Left ventricle myocardium superior (tissue), 1 donor: ENCODE data around the gene VSIG8. TPM values are rescaled to one million over a fixed set of nuclear protein-coding genes. Genes with fewer than 3 reads are reported as not detected.

Experiments
- ATAC-seq: fragments of 200-7000 bp; cut with Tn5 transposase; one replicate; pipeline ENCODE4 v1.9.1; 2020; ENCODE audit warnings: mild to moderate bottlenecking, moderate library complexity
- DNase-seq: peaks from one replicate; pipeline ENCODE4 v3.0.0-alpha.2; 2020
- intact Hi-C: fragments of 100-400 bp; cut with micrococcal nuclease; formaldehyde crosslinking; loops from one replicate; pipeline ENCODE4 v1.11.0; 2022
- total RNA-seq: library from RNA; stranded (reverse); fragmentation: NEBNext Ultra II Directional; extraction: Animal tissue kit (Norgen Biotek cat#: 25700); gene quantifications from one replicate; pipeline ENCODE4 v1.2.1, GENCODE V29; 2021
- donor health status: DM: no; HTN: yes; CAD: no; lungs with severe emphysema.

Gene VSIG8
- total RNA-seq, 1 donor from 2014 or later: not detected

DNA sequence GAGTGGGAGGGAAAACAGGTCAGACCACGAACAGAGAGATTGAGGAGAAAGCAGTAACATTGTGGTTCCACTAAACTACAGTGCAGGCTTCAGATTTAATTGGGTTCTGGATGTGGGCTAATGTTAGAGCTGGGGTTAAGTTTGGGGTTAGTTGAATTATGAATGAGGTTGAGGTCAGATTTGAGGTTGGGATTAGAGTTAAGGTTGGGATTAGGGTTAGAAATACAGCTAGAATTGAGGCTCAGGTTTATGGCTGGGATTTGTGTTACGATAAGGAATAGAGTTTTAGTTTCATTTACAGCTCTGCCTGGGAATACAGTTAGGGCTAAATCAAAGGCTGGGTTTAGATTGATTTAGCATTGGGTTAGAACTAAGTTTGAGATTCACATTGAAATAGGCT lies 1.8 kb upstream of the VSIG8 start:
- intact Hi-C loops: no loop called here
- DNase-seq (no peak), ATAC-seq (no peak)

DNA sequence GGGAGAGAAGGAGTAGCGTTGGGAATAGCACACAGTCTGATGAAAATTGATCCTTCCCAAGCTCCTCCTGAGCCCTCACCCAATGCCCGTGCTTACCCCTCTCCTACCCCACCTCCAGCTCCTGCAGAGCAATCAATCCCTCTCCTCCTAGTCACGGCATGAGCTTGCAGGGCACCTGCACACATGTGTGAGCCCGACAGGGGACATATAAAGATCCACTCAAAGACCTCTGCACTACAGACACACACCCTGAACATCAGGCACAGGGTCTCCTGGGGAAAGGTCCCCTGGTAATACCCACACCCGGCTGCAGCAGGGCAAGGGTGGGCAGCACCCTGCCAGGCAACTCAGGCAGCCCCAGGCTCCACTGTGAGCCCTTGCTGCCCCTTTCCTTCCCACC lies 426 bp downstream of the VSIG8 start:
- DNase-seq: no peak
- ATAC-seq: no peak
- intact Hi-C loops: no loop called here

DNA sequence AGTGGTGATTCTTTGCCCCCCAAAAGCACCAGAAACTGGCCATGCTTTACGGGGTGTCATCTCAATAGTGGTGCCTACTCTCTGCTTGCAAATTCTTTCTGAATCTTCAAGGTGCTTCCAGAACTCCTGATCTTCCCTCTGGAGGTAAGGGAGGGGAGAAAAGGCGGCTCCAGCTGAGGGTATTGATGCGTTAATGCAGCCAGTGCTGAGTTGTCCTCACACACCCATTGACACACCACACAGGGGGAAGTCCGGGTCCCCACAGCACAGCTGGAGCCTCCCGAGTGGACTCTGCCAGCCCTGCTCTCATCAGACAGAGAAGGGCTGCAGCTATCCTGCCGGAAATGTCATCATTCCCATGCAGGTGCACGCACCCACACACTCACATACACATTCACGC lies 1.2 kb downstream of the VSIG8 start:
- no peak for DNase-seq

DNA sequence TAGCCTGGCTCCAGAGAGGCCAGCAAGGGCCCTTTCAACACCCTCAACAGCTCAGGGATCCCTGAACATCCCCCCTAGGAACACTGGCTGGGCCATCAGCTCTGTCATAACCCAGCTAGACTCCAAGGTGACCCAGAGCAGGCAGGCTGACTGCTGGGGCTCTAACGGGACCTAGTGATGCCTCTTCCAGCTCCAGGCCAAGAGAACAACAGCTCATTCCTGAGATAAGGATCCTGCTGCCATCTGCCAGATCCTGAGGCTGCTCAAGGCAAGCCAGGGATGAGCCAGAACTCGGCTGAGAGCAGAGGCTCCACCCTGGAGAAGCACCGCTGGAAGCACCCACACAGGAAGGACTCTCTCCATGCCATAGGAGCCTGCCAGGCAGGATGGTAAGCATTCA lies 2.0 kb downstream of the VSIG8 start:
- DNase-seq (no peak), ATAC-seq (peak; percentile 31)
- intact Hi-C loops: no loop called here

More for the DNA sequence above, 1.2 kb downstream of the VSIG8 start:
- intact Hi-C loops: no loop called here
- no peak for ATAC-seq

DNA sequence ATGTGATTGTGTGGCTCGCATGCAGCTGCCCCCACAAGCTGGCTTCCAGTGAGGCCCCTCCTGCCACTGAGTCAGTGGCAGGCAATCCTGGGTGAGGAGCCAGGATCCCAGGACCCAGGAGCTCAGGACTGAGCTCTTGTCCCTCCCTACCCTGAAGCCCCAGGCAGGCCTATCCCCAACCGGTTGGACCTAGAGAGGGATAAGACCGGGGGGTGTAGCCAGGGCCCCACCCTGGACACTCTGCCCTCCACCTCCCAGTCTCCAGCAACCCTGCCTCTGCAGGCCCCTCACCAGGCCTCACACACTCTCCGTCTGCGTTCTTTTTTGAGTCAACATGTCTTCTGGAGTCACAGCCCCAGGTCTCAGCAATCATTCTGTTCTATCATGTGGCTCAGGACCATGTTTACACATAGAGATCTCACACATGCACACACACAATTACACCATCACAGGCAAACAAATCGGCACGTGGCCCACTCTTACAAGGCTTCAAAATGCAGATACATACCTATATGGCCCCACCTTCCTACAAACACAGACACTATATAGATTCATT lies 2.6 kb downstream of the VSIG8 start:
- DNase-seq (no peak), ATAC-seq (no peak)
- intact Hi-C loops: no loop called here

GRCh38 chr1:159857889-159858288 lies 4.6 kb downstream of the VSIG8 start:
- DNase-seq (no peak), ATAC-seq (no peak)
- intact Hi-C loops: no loop called here

DNA sequence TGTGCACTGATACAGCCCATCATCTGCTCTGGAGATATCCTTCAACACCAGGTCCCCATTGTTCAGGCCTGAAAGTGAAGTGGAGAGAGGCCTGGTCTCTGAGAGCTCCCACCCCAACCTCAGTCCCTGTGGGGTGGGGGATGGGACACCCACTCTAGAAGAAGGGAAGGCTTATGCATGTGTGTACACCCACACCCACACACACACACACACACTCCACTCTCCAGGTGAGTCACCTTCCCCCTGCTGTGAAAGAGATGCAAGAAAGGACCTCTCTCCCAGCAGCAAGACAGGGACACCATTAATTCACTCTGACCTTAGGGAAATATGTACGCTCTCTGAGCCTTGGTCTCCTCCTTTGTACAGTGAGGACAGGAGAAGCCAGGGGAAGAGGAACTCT lies 5.9 kb downstream of the VSIG8 start:
- intact Hi-C loops: no loop called here
- no peak for ATAC-seq
- DNase-seq: no peak

DNA sequence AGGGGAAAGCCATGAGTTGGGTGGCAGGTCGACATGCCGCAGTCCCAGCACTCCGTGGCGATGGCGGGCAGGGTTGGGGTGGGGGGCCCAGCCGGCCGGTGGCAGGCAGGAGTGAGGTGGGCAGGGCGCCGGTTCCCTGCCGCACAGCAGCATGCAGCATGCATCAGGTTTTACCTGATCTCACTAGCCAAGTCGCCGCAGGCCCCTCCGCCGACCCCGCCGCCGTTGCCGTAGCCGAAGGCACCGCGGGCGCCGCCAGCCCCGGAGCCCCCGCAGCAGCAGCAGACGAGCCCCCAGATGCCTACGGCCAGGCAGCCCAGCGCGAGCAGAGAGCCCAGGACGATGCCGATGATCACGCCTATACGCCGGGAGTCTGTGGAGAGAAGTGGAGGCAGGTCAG lies 6.7 kb downstream of the VSIG8 start:
- DNase-seq (peak; percentile 37), ATAC-seq (no peak)
- intact Hi-C loops: no loop called here

DNA sequence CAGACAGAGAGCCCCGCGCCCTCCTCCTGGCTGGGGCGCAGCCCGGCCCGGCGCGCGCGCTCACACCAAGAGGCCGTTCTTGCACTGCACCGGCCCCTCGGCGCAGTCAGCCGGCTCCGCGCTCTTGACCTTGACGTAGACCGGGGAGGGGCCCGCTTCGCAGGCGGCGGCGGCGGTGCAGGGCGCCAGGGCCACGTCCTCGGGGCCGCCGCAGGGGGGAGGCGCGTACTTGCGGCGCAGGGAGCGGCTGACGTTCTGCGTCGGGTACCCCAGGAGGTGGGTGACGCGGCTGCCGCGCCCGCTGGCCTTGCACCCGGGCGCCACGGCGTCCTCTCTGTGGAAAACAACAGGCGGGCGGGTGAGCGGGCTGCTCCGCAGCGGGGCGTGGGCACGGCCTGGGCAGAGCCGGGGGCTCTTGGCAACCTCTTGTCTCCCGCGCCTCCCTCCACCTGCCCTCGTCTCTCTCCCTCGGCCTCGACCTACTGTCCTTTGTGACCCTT lies 7.7 kb downstream of the VSIG8 start:
- peak; percentile 98 for ATAC-seq
- peak; percentile 95 for DNase-seq
- intact Hi-C loops: no loop called here

- ATAC-seq (peak; percentile 92), DNase-seq (peak; percentile 91)
- intact Hi-C loops: no loop called here
Observed at GRCh38 chr1:159854116-159854692, 8.3 kb downstream of the VSIG8 start.

GRCh38 chr1:159853417-159854115 lies 8.9 kb downstream of the VSIG8 start:
- no peak for DNase-seq
- intact Hi-C loops: no loop called here
- ATAC-seq: no peak

DNA sequence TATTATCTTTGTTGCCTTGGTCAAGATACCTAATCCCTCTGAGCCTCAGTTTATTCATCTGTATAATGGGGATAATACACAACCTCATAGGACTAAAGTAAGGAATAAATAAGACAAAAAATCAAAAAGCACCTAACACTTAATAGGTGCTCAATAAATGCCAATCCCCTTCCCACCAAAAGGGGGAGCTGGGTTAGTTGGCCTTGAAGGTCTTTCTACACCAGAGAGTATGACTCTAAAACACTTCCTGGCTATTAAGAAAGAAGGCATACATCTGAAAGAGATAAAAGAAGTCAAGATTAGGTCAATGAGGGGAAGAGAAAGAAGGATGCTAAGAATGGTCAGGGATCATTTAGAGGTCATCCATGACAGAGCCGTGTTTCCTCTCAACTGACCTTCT lies 11.1 kb downstream of the VSIG8 start:
- no peak for ATAC-seq

DNA sequence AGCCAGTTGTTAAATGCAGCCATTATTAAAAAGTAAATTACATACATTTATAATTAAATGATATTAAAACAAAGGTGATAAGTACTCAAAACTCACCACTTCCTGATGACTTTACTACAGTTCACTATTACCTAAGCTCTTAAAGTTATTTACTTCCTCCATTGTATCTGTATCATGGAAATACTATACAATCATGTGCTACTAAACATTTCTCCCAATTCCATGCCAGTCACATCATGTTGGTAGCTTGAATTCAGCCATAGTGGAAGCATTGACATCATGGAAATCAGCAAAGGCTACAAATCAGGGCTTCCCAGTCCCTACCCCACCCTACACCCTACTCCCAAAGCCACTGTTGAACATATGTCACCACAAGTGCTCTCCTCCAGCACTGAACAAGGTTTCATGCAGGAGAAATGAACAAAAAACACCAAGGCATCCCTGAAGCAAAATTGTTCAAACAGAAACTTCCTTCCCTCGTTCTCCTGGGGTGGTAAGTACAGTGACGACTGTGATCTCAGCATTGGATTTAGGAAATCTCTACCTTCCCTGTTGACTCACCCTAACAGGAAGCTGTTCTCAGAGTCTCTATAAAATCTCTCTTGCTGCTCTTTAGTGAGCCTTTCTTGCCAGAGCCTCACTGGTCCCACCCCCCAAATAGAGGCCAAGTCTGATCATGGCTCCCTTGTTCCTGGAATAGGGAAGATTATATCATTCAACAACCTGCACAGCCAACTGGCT lies 12.7 kb downstream of the VSIG8 start:
- intact Hi-C loops: no loop called here
- DNase-seq (no peak), ATAC-seq (no peak)

More for the DNA sequence above, 11.1 kb downstream of the VSIG8 start:
- DNase-seq: no peak
- intact Hi-C loops: no loop called here

DNA sequence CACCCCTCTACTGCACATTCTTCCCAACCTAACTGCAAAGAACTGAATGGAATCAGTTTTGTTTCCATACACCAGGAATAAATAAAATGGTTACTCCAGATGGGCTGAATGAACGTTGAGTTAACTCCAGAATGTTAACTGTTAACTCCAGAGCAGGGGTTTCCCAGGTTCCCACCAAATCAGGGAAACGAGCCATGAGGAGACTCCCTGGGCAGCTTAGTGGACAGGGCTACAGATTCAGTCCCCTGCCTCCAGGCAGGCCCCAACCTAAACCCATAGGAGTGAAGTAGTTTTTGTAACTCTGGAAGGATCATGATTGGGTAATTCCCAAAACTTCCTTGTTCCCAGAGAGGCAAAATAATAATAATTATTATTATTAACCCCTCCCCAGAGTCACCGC lies 14.1 kb downstream of the VSIG8 start:
- intact Hi-C loops: no loop called here
- no peak for ATAC-seq
- DNase-seq: no peak

DNA sequence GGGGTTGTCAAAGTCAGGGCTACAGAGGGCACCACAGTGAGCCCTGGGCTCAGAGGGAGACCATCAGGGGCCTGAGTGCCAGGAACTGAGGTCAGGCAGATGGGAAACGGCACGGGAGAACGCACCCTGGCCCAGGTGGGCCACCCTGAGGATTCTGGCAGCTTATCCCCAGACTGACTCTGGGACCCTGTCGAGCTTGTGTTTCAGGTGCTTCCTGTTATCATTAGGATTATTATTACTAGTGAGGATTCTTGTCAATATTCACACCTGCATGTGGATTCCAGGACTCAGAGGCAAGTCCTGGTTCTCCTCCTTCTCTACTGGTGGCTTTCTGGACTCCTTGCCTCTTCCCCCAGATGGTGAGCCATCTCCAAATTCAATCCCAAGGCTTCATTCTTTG lies 15.2 kb downstream of the VSIG8 start:
- no peak for ATAC-seq
- DNase-seq: no peak
- intact Hi-C loops: no loop called here

GRCh38 chr1:159845751-159846629 lies 16.5 kb downstream of the VSIG8 start:
- no peak for ATAC-seq
- intact Hi-C loops: no loop called here

GRCh38 chr1:159843459-159843858 lies 19.0 kb downstream of the VSIG8 start:
- ATAC-seq: no peak
- intact Hi-C loops: no loop called here
- DNase-seq: no peak

More at GRCh38 chr1:159845751-159846629, 16.5 kb downstream of the VSIG8 start:
- DNase-seq: no peak

DNA sequence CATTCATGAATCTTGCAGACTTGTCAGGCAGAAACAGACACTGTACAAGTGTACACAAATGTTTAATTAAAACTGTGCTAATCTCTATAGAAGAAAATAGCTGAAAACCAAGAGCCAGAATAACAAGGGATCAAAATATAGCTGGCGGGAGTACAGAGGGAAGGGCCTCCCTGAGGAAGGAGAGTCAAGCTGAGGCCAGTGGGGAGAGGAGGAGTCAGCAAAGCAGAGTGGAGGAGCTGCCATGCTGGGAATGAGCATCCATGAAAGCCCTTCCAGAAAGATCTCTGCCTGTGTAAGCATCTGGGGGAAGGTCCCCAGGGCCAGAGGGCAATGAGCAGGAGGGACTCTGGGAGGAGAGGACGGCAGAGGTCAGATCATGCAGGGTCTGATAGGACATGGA lies 20.7 kb downstream of the VSIG8 start:
- DNase-seq (no peak), ATAC-seq (no peak)
- intact Hi-C loops: no loop called here
